Inflammatory macrophage treated with lipopolysaccharide for 4 hours (primary cell): Measurements from ENCODE around the gene ADAP2.
"Not testable (repeated sequence)": the region's sequence is repeated elsewhere in the genome, so short reads cannot be mapped to it uniquely, and the experiment has no call there.

ENCODE experiments used
- DNase-seq: peaks from one replicate; pipeline ENCODE4 v3.0.0-alpha.2; 2020

Gene ADAP2

GRCh38 chr17:30921544-30922196 lies at the start of gene ADAP2:
Gene ADAP2 (plus strand): TSS chr17:30921945. CDS start chr17:30922015, 70 bp downstream.
- peak; percentile 81 for DNase-seq

- DNase-seq: no peak
These were observed 35.6 kb upstream of the ADAP2 start for GRCh38 chr17:30886187-30886586.

- DNase-seq: no peak
These were observed 27.5 kb upstream of the ADAP2 start for GRCh38 chr17:30894236-30894635.

GRCh38 chr17:30897311-30897710 lies 24.4 kb upstream of the ADAP2 start:
- no peak for DNase-seq

- DNase-seq: peak; percentile 44
These were observed 16.0 kb upstream of the ADAP2 start for GRCh38 chr17:30905742-30906100.

GRCh38 chr17:30906101-30906911 lies 15.4 kb upstream of the ADAP2 start, which contains the start of gene TEFM:
Gene TEFM (minus strand): TSS chr17:30906238. CDS start chr17:30906198, 40 bp downstream.
- peak; percentile 90 for DNase-seq

- no peak for DNase-seq
These were observed 12.9 kb upstream of the ADAP2 start for GRCh38 chr17:30908717-30909420.

- not testable (repeated sequence) for DNase-seq
These were observed 11.6 kb upstream of the ADAP2 start for GRCh38 chr17:30910151-30910550.

GRCh38 chr17:30913955-30914354 lies 7.8 kb upstream of the ADAP2 start:
- no peak for DNase-seq

- DNase-seq: no peak
These were observed 5.7 kb upstream of the ADAP2 start for GRCh38 chr17:30915833-30916611.

GRCh38 chr17:30917050-30917449 lies 4.7 kb upstream of the ADAP2 start:
- no peak for DNase-seq

- DNase-seq: no peak
These were observed 1.5 kb upstream of the ADAP2 start for GRCh38 chr17:30920282-30920681.

GRCh38 chr17:30920683-30921543 lies 832 bp upstream of the ADAP2 start:
- peak; percentile 35 for DNase-seq

- DNase-seq: peak; percentile 29
These were observed 688 bp downstream of the ADAP2 start for GRCh38 chr17:30922235-30923030.

- no peak for DNase-seq
These were observed 2.6 kb downstream of the ADAP2 start for GRCh38 chr17:30924341-30924740.

GRCh38 chr17:30926516-30926915 lies 4.8 kb downstream of the ADAP2 start:
- peak; percentile 85 for DNase-seq

GRCh38 chr17:30927756-30928155 lies 6.0 kb downstream of the ADAP2 start:
- peak; percentile 28 for DNase-seq

GRCh38 chr17:30928584-30928983 lies 6.8 kb downstream of the ADAP2 start:
- DNase-seq: no peak

GRCh38 chr17:30929081-30929633 lies 7.4 kb downstream of the ADAP2 start:
- no peak for DNase-seq

- DNase-seq: not testable (repeated sequence)
These were observed 8.1 kb downstream of the ADAP2 start for GRCh38 chr17:30929861-30930260.

GRCh38 chr17:30930495-30930894 lies 8.8 kb downstream of the ADAP2 start:
- no peak for DNase-seq
